HG03175 (cell line): ENCODE results near the gene AKR7A2.

Experiments used
- ATAC-seq: cut with Tn5 transposase; IDR thresholded peaks from one replicate; pipeline ENCODE4 v1.9.1; 2021; ENCODE audit warnings: mild to moderate bottlenecking, moderate library complexity; ENCODE audit not compliant: unreplicated experiment

The AKR7A2 gene

GRCh38 chr1:19311931-19312781, at the start of gene AKR7A2, which contains the start of gene SLC66A1:
Gene AKR7A2, minus strand, starts transcription at chr1:19312144. Its CDS starts 20 bp downstream, at chr1:19312124.
Gene SLC66A1, plus strand, starts transcription at chr1:19312326. Its CDS starts 5,352 bp downstream, at chr1:19317678.
- peak; percentile 72 for ATAC-seq

- no peak for ATAC-seq
These were observed 49.1 kb upstream of the AKR7A2 start for GRCh38 chr1:19360843-19361610.

- no peak for ATAC-seq
These were observed 48.5 kb upstream of the AKR7A2 start for GRCh38 chr1:19360432-19360831.

GRCh38 chr1:19360016-19360415, 48.1 kb upstream of the AKR7A2 start:
- no peak for ATAC-seq

- no peak for ATAC-seq
These were observed 47.4 kb upstream of the AKR7A2 start for GRCh38 chr1:19359357-19359756.

GRCh38 chr1:19358710-19359109, 46.8 kb upstream of the AKR7A2 start:
- ATAC-seq = no peak

DNA sequence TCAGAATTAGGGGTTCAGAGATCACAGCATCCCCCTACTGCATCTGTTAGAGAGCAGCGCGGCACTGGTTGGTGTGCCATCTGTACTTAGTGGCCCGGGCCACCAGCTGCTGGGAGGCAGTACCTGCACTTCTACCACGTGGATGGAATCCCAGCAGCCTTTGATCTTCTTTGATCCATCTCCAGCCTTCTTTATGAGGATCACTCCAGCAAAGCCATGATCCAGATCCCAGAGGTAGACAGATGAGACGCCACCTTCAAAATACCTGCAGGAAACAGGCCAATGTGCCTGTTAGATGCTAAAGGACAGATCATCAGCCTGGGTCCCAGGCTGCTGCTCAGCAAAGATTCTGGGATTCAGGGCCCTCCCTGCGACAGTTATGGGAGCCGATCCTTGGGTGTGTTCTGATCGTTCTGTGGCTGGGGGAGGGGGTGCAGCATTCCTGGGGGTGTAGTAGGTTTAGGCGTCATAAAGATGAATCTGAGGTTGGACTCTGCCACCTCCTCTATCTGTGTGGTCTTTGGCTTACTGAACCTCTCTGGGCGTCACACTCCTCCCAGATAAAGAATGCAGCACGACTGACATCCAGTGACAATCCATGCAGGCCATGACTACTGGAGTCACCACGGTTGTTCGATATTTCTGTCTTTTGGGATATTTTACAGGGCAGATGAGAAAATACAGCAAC, 45.5 kb upstream of the AKR7A2 start:
- ATAC-seq = no peak

DNA sequence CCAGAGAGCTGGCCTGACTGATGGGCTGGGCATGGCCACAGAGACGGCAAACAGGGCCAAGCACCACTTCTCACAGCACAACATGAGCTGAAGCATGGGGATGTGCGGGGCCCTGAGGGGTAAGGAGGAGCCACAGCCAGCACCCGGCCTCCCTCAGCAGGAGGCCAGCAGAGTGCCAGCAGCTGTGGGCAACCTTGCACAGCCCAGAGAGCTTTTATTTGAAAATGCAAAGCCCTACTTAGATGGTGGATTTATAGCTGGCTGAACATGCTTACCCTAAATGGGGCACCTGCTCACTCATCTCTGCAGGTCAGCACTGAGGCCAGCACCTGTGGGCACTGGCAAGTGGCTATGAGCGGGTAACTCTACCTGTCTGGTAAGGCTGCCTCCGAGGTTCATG, 44.3 kb upstream of the AKR7A2 start:
- no peak for ATAC-seq

GRCh38 chr1:19354531-19354981, 42.6 kb upstream of the AKR7A2 start:
- ATAC-seq = no peak

GRCh38 chr1:19353596-19353995, 41.7 kb upstream of the AKR7A2 start:
- no peak for ATAC-seq

- no peak for ATAC-seq
These were observed 40.9 kb upstream of the AKR7A2 start for GRCh38 chr1:19352839-19353238.

DNA sequence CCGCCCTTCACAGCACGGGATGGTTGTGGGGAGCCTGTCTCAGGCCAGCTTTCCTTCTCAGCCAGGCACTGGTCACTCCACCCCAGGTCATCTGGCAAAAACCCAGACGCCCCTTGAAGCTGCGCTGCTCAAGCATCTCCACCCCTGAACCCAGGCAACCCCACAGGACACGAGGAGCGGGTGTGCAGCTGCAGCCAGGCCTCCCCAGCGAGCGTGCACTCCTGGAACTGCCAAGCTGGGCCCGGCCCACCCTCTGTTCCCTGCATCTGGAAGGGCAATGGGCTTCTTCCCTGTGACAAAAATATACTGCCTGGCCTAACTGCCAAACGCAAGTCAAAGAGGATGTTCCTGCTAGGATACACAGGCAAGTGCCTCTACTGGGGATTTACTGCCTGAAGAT, 39.9 kb upstream of the AKR7A2 start:
- no peak for ATAC-seq

DNA sequence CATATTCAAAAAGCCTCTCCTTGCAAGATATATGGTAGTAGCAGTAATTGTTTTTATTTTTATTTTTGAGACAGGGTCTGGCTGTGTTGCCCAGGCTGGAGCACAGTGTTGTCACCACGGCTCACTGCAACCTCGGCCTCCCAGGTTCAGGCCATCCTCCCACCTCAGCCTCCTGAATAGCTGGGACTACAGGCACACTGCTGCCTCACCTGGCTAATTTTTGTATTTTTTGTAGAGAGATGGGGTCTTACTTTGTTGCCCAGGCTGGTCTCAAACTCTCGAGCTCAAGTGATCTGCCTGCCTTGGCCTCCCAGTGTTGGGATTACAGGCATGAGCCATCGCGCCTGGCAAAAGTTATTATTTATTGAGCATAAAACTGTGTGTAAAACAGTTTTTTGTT, 38.6 kb upstream of the AKR7A2 start:
- ATAC-seq = no peak

- no peak for ATAC-seq
These were observed 38.1 kb upstream of the AKR7A2 start for GRCh38 chr1:19349999-19350398.

- no peak for ATAC-seq
These were observed 36.7 kb upstream of the AKR7A2 start for GRCh38 chr1:19348441-19349198.

DNA sequence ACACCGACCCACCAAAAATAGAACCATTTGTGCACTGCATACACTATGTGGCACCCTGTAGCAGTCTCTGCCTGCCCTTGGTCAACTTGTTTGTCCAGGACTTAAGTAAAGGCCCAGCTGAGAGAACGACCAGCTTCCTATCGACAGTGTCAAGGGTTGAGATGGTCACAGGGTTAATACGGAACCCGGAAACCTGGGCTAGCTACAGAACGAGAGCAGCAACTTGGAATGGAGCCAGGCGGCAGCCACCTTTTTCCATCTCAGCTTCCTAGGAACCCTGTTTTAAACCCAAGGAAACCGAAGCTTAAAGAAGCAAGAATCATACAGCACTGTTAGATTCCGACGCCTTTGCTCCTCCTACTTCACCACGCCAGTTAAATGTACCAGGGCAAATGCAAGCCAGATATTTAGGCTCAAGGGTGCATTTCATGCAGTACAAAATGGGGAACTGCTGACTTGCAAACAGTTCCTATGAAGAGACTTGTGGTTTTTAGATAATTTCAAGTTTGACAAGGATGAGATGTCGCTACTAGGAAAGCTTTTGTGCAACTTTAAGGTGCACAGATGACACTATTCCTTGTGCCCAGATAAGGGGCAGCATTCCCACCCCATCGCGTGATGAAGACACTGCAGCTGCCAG, 35.7 kb upstream of the AKR7A2 start:
- ATAC-seq = no peak

DNA sequence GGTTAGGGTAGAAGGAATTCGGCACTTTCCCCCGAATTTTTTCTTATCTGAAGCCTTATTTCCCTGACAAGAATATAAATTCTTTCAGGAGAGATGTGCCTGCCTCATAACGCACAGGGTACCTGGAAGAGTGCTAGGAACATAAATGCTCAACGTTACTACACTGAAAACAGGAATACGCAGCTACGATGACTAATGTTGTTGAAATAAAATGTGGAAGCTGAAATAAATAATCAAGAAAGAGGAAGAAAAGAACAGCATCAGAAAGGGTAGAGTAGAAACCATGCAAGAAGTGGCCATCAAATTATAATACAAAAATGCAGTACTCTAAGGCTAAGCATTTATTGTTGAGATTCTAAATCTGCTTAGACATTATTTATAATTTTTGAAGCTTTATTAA, 34.1 kb upstream of the AKR7A2 start:
- ATAC-seq = no peak

GRCh38 chr1:19345391-19345790, 33.4 kb upstream of the AKR7A2 start:
- no peak for ATAC-seq

- ATAC-seq = no peak
These were observed 32.9 kb upstream of the AKR7A2 start for GRCh38 chr1:19344831-19345230.

DNA sequence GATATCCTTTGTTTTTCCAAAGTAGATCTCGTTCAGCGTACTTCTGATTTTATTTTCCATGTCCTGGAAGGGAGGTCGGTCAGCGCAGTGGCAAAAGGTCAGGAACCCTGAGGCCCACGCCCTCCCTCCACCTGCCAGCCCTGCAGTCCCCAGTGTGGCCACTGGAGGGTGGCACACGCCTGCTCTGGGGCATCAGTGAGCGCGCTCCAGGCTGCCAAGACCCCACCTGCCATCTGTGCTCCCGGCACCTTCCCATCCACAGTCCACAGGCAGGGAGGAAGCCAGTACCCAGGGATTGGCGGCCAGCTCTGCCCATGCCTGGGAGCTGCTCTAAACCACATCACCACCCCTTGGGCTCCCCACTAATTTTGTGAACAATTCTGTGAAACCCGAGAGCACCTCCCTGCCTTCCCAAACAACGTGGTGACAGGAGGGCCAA, 32.4 kb upstream of the AKR7A2 start:
- no peak for ATAC-seq
